Hepatocyte (in vitro differentiated cells): ENCODE measurements around the gene MPZL1.
"Not testable (repeated sequence)": the region's sequence is repeated elsewhere in the genome, so short reads cannot be mapped to it uniquely, and the experiment has no call there.

ENCODE experiments used
- CTCF ChIP-seq: fragments of 200-600 bp; sonication (generic); IDR thresholded peaks from 2 replicates; pipeline ENCODE4 v1.5.1; 2016; ENCODE audit warnings: antibody characterized with exemption, mild to moderate bottlenecking; ENCODE audit not compliant: poor library complexity
- EZH2phosphoT487 ChIP-seq: fragments of 200-600 bp; sonication (generic); IDR thresholded peaks from one replicate; pipeline ENCODE4 v1.6.1; 2018; ENCODE audit warnings: antibody characterized with exemption, mild to moderate bottlenecking, low read depth, moderate library complexity; ENCODE audit not compliant: unreplicated experiment, severe bottlenecking

- not testable (repeated sequence) for TF ChIP-seq CTCF, EZH2phosphoT487
These were observed 19.3 kb downstream of the MPZL1 start for GRCh38 chr1:167741103-167741502.
